WERI-Rb-1 (cell line): ENCODE data around the gene VEGFA.

Source experiments
- DNase-seq: peaks from one replicate; pipeline ENCODE4 v3.0.0-alpha.2; 2020
- H3K27ac ChIP-seq: fragments of 250-450 bp; sonication (Bioruptor Pico); 2 replicates; pipeline ENCODE4 v1.5.1; 2020; ENCODE audit warnings: mild to moderate bottlenecking, moderate library complexity
- H3K27me3 ChIP-seq: fragments of 250-450 bp; sonication (Bioruptor Pico); 2 replicates; pipeline ENCODE4 v1.5.1; 2021; ENCODE audit warnings: mild to moderate bottlenecking, low read depth, moderate library complexity; ENCODE audit not compliant: insufficient read depth, severe bottlenecking
- H3K36me3 ChIP-seq: fragments of 250-450 bp; sonication (Bioruptor Pico); 2 replicates; pipeline ENCODE4 v1.5.1; 2020; ENCODE audit warnings: mild to moderate bottlenecking, moderate library complexity
- H3K4me3 ChIP-seq: 2 replicates; pipeline ENCODE4 v1.5.1; 2011; ENCODE audit warnings: low read depth, mild to moderate bottlenecking, control low read depth, low read length
- H3K9me3 ChIP-seq: fragments of 250-450 bp; sonication (Bioruptor Pico); 2 replicates; pipeline ENCODE4 v1.5.1; 2021; ENCODE audit warnings: mild to moderate bottlenecking, moderate library complexity; ENCODE audit not compliant: severe bottlenecking
- CTCF ChIP-seq: IDR thresholded peaks from 2 replicates; pipeline ENCODE4 v1.5.1; 2011; ENCODE audit warnings: low read depth, mild to moderate bottlenecking, control low read depth, inconsistent platforms, low read length

VEGFA gene

GRCh38 chr6:43740321-43740960 is 29.6 kb upstream of the VEGFA start:
- H3K4me3 ChIP-seq: no peak overlapping the region
- DNase-seq: peak; percentile 91
- no peaks in the 10 kb centered on the region for H3K9me3 ChIP-seq
- TF ChIP-seq CTCF: no peak
- no peaks in the 10 kb centered on the region for H3K27me3 ChIP-seq
- H3K36me3 ChIP-seq: no peaks in the 10 kb centered on the region
- H3K27ac ChIP-seq: peak overlapping the region; percentile 63

GRCh38 chr6:43740961-43741764 is 28.8 kb upstream of the VEGFA start:
- H3K4me3 ChIP-seq: no peak overlapping the region
- H3K27me3 ChIP-seq: no peaks in the 10 kb centered on the region
- DNase-seq: peak; percentile 6
- no peaks in the 10 kb centered on the region for H3K36me3 ChIP-seq
- TF ChIP-seq CTCF: no peak
- peak overlapping the region; percentile 63 for H3K27ac ChIP-seq
- no peaks in the 10 kb centered on the region for H3K9me3 ChIP-seq

DNA sequence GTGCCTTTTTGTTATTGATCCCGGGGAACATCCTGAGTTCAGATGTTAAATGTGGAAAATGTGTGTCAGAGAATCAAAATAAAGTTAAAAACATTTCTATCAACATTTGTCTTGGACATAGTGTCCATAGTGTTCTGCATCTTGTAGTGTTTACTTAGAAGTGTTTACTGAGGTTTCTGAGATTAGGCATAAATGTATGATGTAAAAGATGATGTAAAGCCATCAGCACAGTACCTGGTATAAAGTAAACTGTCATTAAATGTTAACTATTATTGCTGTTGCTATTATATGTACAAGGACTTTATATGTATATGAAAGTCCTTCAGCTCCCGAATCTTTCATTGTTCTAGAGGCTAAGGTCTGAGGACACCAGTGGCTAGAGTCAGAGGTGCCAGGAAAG is 28.2 kb upstream of the VEGFA start:
- Histone ChIP-seq H3K4me3 (no peak overlapping the region), H3K36me3 (no peaks in the 10 kb centered on the region), H3K9me3 (no peaks in the 10 kb centered on the region), H3K27ac (no peak overlapping the region), H3K27me3 (no peaks in the 10 kb centered on the region)
- DNase-seq: no peak
- TF ChIP-seq CTCF: no peak

GRCh38 chr6:43742285-43742684 is 27.7 kb upstream of the VEGFA start:
- H3K4me3 ChIP-seq: no peak overlapping the region
- DNase-seq: peak; percentile 31
- H3K27me3 ChIP-seq: no peaks in the 10 kb centered on the region
- H3K36me3 ChIP-seq: no peaks in the 10 kb centered on the region
- no peak for TF ChIP-seq CTCF
- no peaks in the 10 kb centered on the region for H3K9me3 ChIP-seq
- no peak overlapping the region for H3K27ac ChIP-seq

GRCh38 chr6:43742931-43743632 is 26.9 kb upstream of the VEGFA start:
- H3K36me3 ChIP-seq: no peaks in the 10 kb centered on the region
- no peaks in the 10 kb centered on the region for H3K9me3 ChIP-seq
- no peak overlapping the region for H3K4me3 ChIP-seq
- TF ChIP-seq CTCF: no peak
- H3K27me3 ChIP-seq: no peaks in the 10 kb centered on the region
- H3K27ac ChIP-seq: no peak overlapping the region
- peak; percentile 6 for DNase-seq
